A549 (cell line): ENCODE measurements around the gene UBE2E2.

Experiments used
- EP300 ChIP-seq, 2 experiments: fragments of >200 bp; sonication (Bioruptor Twin); formaldehyde crosslinking; IDR thresholded peaks; 2 replicates in 1 of 2; 3 replicates in 1 of 2; pipeline ENCODE4 v1.6.1; 2016 to 2017
- ESRRA ChIP-seq: fragments of 150-350 bp; IDR thresholded peaks from 2 replicates; pipeline ENCODE4 v1.6.1; 2014; ENCODE audit warnings: mild to moderate bottlenecking, low read length, borderline replicate concordance
- JUNB ChIP-seq: fragments of >200 bp; sonication (Bioruptor Twin); formaldehyde crosslinking; IDR thresholded peaks from 2 replicates; pipeline ENCODE4 v1.6.1; 2016
- MAX ChIP-seq: IDR thresholded peaks from 2 replicates; pipeline ENCODE4 v1.6.1; 2012
- MAZ ChIP-seq: fragments of 150-350 bp; IDR thresholded peaks from 2 replicates; pipeline ENCODE4 v1.6.1; 2014; ENCODE audit warnings: antibody characterized with exemption, low read depth, low read length, borderline replicate concordance
- PBX3 ChIP-seq: IDR thresholded peaks from 2 replicates; pipeline ENCODE4 v1.6.1; 2012
- POLR2A ChIP-seq: IDR thresholded peaks from 2 replicates; pipeline ENCODE4 v1.6.1; 2012; ENCODE audit warnings: mild to moderate bottlenecking, low read length
- TF ChIP-seq, protein P1 (sequence below): fragments of >200 bp; sonication (Bioruptor Twin); formaldehyde crosslinking; IDR thresholded peaks from 3 replicates; pipeline ENCODE4 v1.5.1; 2016
- TF ChIP-seq, protein P2 (sequence below): fragments of 250-450 bp; sonication (Bioruptor Pico); IDR thresholded peaks from 2 replicates; pipeline ENCODE4 v1.5.0; 2020; ENCODE audit warnings: low read depth, mild to moderate bottlenecking, moderate library complexity
- TF ChIP-seq, protein P3 (sequence below): fragments of >200 bp; sonication (Bioruptor Twin); formaldehyde crosslinking; IDR thresholded peaks from 3 replicates; pipeline ENCODE4 v1.6.1; 2016
- TF ChIP-seq, protein P4 (sequence below): fragments of 150-350 bp; IDR thresholded peaks from 2 replicates; pipeline ENCODE4 v1.6.1; 2014; ENCODE audit warnings: low read depth, mild to moderate bottlenecking, low read length

DNA sequence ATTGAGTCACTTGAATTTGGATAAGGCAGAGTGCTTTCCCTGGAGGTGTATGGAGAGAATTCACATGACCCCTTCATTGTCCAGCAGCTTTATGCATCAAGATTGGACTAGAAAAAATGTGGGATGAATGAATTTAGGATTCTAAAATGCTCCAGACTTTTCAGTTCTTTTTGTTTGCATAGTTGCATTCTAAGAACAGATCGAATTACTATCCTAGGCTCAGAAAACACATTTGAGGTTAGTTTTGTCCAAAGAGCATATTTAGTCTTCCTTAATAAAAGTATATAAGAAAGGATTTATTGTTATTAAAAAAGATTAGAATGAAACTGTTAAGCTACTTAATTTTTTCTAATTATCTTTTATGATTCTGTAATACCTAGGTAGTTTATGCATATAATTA is 127.4 kb downstream of the UBE2E2 start:
- TF ChIP-seq, protein P1, sequence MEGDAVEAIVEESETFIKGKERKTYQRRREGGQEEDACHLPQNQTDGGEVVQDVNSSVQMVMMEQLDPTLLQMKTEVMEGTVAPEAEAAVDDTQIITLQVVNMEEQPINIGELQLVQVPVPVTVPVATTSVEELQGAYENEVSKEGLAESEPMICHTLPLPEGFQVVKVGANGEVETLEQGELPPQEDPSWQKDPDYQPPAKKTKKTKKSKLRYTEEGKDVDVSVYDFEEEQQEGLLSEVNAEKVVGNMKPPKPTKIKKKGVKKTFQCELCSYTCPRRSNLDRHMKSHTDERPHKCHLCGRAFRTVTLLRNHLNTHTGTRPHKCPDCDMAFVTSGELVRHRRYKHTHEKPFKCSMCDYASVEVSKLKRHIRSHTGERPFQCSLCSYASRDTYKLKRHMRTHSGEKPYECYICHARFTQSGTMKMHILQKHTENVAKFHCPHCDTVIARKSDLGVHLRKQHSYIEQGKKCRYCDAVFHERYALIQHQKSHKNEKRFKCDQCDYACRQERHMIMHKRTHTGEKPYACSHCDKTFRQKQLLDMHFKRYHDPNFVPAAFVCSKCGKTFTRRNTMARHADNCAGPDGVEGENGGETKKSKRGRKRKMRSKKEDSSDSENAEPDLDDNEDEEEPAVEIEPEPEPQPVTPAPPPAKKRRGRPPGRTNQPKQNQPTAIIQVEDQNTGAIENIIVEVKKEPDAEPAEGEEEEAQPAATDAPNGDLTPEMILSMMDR, result no peak
- no peak for TF ChIP-seq EP300 (IDR thresholded peaks at IDR 0.05)
- TF ChIP-seq ESRRA, result no peak
- no peak for TF ChIP-seq MAX
- TF ChIP-seq JUNB, result no peak
- TF ChIP-seq, protein P2, sequence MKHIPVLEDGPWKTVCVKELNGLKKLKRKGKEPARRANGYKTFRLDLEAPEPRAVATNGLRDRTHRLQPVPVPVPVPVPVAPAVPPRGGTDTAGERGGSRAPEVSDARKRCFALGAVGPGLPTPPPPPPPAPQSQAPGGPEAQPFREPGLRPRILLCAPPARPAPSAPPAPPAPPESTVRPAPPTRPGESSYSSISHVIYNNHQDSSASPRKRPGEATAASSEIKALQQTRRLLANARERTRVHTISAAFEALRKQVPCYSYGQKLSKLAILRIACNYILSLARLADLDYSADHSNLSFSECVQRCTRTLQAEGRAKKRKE, result no peak
- TF ChIP-seq, protein P3, sequence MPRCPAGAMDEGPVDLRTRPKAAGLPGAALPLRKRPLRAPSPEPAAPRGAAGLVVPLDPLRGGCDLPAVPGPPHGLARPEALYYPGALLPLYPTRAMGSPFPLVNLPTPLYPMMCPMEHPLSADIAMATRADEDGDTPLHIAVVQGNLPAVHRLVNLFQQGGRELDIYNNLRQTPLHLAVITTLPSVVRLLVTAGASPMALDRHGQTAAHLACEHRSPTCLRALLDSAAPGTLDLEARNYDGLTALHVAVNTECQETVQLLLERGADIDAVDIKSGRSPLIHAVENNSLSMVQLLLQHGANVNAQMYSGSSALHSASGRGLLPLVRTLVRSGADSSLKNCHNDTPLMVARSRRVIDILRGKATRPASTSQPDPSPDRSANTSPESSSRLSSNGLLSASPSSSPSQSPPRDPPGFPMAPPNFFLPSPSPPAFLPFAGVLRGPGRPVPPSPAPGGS, result no peak
- no peak for TF ChIP-seq PBX3
- no peak for TF ChIP-seq POLR2A
- TF ChIP-seq, protein P4, sequence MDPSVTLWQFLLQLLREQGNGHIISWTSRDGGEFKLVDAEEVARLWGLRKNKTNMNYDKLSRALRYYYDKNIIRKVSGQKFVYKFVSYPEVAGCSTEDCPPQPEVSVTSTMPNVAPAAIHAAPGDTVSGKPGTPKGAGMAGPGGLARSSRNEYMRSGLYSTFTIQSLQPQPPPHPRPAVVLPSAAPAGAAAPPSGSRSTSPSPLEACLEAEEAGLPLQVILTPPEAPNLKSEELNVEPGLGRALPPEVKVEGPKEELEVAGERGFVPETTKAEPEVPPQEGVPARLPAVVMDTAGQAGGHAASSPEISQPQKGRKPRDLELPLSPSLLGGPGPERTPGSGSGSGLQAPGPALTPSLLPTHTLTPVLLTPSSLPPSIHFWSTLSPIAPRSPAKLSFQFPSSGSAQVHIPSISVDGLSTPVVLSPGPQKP, result no peak
- TF ChIP-seq MAZ, result no peak
